GM12878 (cell line): ENCODE results near the gene TMPRSS11A. TPM values are rescaled to one million over a fixed set of nuclear protein-coding genes. Genes with fewer than 3 reads are reported as not detected.

Experiments
- ATAC-seq: fragments of 200-7000 bp; cut with Tn5 transposase; 3 replicates; pipeline ENCODE4 v1.9.1; 2020; ENCODE audit warnings: mild to moderate bottlenecking, moderate library complexity
- BruUV-seq: library from RNA; stranded (reverse); fragments of 400-500 nt; replicated peaks from 2 replicates; lab custom pipeline; 2021; lab: Mats Ljungman, UMichigan
- CTCF ChIA-PET: fragments of 300-600 bp; sonication (Branson Sonifier 250); formaldehyde crosslinking; extraction: SDS; loops from one replicate; lab custom pipeline; 2021; ENCODE audit warnings: inconsistent platforms; lab: Yijun Ruan, JAX
- POLR2A ChIA-PET: fragments of 350-600 bp; formaldehyde crosslinking; extraction: SDS; loops from one replicate; lab custom pipeline; 2021; ENCODE audit warnings: inconsistent platforms; lab: Charles Lee
- RAD21 ChIA-PET: fragments of 300-600 bp; sonication (Branson Sonifier 250); formaldehyde crosslinking; loops from one replicate; lab custom pipeline; 2023; ENCODE audit warnings: antibody characterized with exemption; ENCODE audit not compliant: unreplicated experiment; lab: Charles Lee
- SMC1A ChIA-PET: fragments of 300-600 bp; sonication (Branson Sonifier 250); formaldehyde crosslinking; loops from one replicate; lab custom pipeline; 2023; ENCODE audit not compliant: unreplicated experiment, uncharacterized antibody; lab: Charles Lee
- DNase-seq: peaks from one replicate; pipeline ENCODE4 v3.0.0-alpha.2; 2011; ENCODE audit warnings: low read depth, low spot score
- FAIRE-seq: peaks from 3 replicates; lab custom pipeline; 2011; peaks lifted over from hg19 to GRCh38; lab: Jason Lieb, UNC
- H2AFZ ChIP-seq: 2 replicates; pipeline ENCODE4 v1.6.0; 2011; ENCODE audit warnings: low read depth, low read length, control low read depth; ENCODE audit not compliant: control insufficient read depth
- H3K27ac ChIP-seq: 2 replicates; pipeline ENCODE4 v1.5.1; 2011; ENCODE audit warnings: control low read depth; ENCODE audit not compliant: control insufficient read depth, insufficient read depth
- H3K27me3 ChIP-seq, 2 experiments: replicated peaks in 1 of 2; 2 replicates each; pipeline versions ENCODE4 v1.6.0 to v1.6.1; 2011; ENCODE audit warnings: low read length in 1 of 2; ENCODE audit not compliant: control insufficient read depth in 2 of 2, insufficient read depth in 2 of 2
- H3K36me3 ChIP-seq, 2 experiments: 2 replicates each; pipeline ENCODE4 v1.5.1; 2011; ENCODE audit warnings: low read length in 1 of 2; ENCODE audit not compliant: control insufficient read depth in 2 of 2, insufficient read depth in 2 of 2
- H3K4me1 ChIP-seq: 2 replicates; pipeline ENCODE4 v1.6.1; 2011; ENCODE audit warnings: mild to moderate bottlenecking, low read length, moderate library complexity, mixed read lengths; ENCODE audit not compliant: control insufficient read depth, insufficient read depth
- H3K4me2 ChIP-seq: 2 replicates; pipeline ENCODE4 v1.6.0; 2011; ENCODE audit warnings: control low read depth; ENCODE audit not compliant: control insufficient read depth, insufficient read depth
- H3K4me3 ChIP-seq: fragments of 200-600 bp; sonication (generic); 2 replicates; pipeline ENCODE4 v1.5.1; 2016
- H3K79me2 ChIP-seq: 2 replicates; pipeline ENCODE4 v1.6.0; 2011; ENCODE audit warnings: low read length; ENCODE audit not compliant: control insufficient read depth, insufficient read depth
- H3K9ac ChIP-seq: 2 replicates; pipeline ENCODE4 v1.8.0; 2011; ENCODE audit warnings: low read length, control low read depth, mixed read lengths; ENCODE audit not compliant: control insufficient read depth, insufficient read depth
- H3K9me3 ChIP-seq: replicated peaks from 3 replicates; pipeline ENCODE4 v1.5.1; 2011; ENCODE audit warnings: mild to moderate bottlenecking, low read length; ENCODE audit not compliant: control insufficient read depth, insufficient read depth
- H4K20me1 ChIP-seq: 2 replicates; pipeline ENCODE4 v1.6.0; 2011; ENCODE audit not compliant: control insufficient read depth, insufficient read depth
- CEBPB ChIP-seq, 2 experiments: fragments of 150-350 bp in 1 of 2; IDR thresholded peaks; 2 replicates each; pipeline ENCODE4 v1.6.1; 2012 to 2014; ENCODE audit warnings: low read depth in 2 of 2, low read length in 2 of 2, borderline replicate concordance in 1 of 2, inconsistent platforms in 1 of 2
- IKZF1 ChIP-seq: fragments of 450-650 bp; conservative IDR thresholded peaks from 2 replicates; pipeline ENCODE4 v1.6.1; 2017; ENCODE audit warnings: antibody characterized with exemption, mild to moderate bottlenecking
- KDM1A ChIP-seq: fragments of 200-600 bp; sonication (generic); IDR thresholded peaks from 2 replicates; pipeline ENCODE4 v1.6.1; 2016; ENCODE audit warnings: borderline replicate concordance
- NBN ChIP-seq: fragments of 450-650 bp; IDR thresholded peaks from 2 replicates; pipeline ENCODE4 v1.6.1; 2016
- NFIC ChIP-seq: IDR thresholded peaks from 2 replicates; pipeline ENCODE4 v1.6.1; 2012; ENCODE audit warnings: low read depth, mild to moderate bottlenecking, inconsistent platforms, low read length, moderate library complexity
- PML ChIP-seq: IDR thresholded peaks from 2 replicates; pipeline ENCODE4 v1.6.1; 2012; ENCODE audit warnings: low read length, inconsistent platforms
- SMAD5 ChIP-seq: IDR thresholded peaks from 2 replicates; pipeline ENCODE4 v1.6.1; 2016; ENCODE audit warnings: antibody characterized with exemption, low read depth
- SREBF2 ChIP-seq: IDR thresholded peaks from 2 replicates; pipeline ENCODE4 v1.6.1; 2012; ENCODE audit warnings: mild to moderate bottlenecking, low read length
- SUZ12 ChIP-seq: fragments of 200-600 bp; sonication (generic); IDR thresholded peaks from one replicate; pipeline ENCODE4 v1.6.1; 2018; ENCODE audit warnings: antibody characterized with exemption, mild to moderate bottlenecking; ENCODE audit not compliant: unreplicated experiment
- ZNF384 ChIP-seq: IDR thresholded peaks from 2 replicates; pipeline ENCODE4 v1.6.1; 2012; ENCODE audit warnings: low read depth, mild to moderate bottlenecking, low read length, improper control_type of control experiment, borderline replicate concordance
- WGBS: methylation state at CpG from one replicate; pipeline ENCODE4 v1.1.6; 2016; ENCODE audit warnings: low lambda C conversion rate; ENCODE audit not compliant: insufficient replicate concordance, insufficient coverage; ENCODE audit errors: missing lambda C conversion rate; 5-methylcytosine and 5-hydroxymethylcytosine counted together
- in situ Hi-C: fragments of 300-500 bp; cut with MboI; formaldehyde crosslinking; loops from 9 replicates; pipeline ENCODE4 v1.14.3; 2018; ENCODE audit warnings: mixed read lengths
- intact Hi-C: fragments of 100-400 bp; cut with micrococcal nuclease; formaldehyde crosslinking; loops from one replicate; pipeline ENCODE4 v1.14.2; 2022; ENCODE audit not compliant: unreplicated experiment
- polyA plus RNA-seq, 11 experiments: library from polyadenylated mRNA; depleted of rRNA in 4 of 11; unstranded in 6 of 11; stranded (reverse) in 5 of 11; fragments of >200 nt; fragmentation: Nextera tagmentation in 4 of 11; fragmentation: Illumina TruSeq in 1 of 11; extraction: Ambion mirVana in 4 of 11; extraction: Trizol in 1 of 11; gene quantifications; 1 replicate in 1 of 11; 2 replicates in 10 of 11; pipeline versions ENCODE4 v1.2.1 to v1.2.3, GENCODE V29; 2011 to 2016; ENCODE audit warnings: inconsistent platforms in 2 of 11, missing spikeins in 2 of 11, low read depth in 1 of 11
- total RNA-seq, 4 experiments: library from RNA; depleted of rRNA in 3 of 4; stranded (reverse); fragments of >200 nt in 3 of 4; fragmentation: Illumina TruSeq in 1 of 4; extraction: Trizol in 1 of 4; gene quantifications; 2 replicates each; pipeline versions ENCODE4 v1.2.1 to v1.2.3, GENCODE V29; 2013 to 2021
- TF ChIP-seq, protein P1 (sequence below): IDR thresholded peaks from 2 replicates; pipeline ENCODE4 v1.6.1; 2011; ENCODE audit warnings: low read depth, mild to moderate bottlenecking, low read length, moderate library complexity, borderline replicate concordance; ENCODE audit errors: extremely low read depth
- TF ChIP-seq, protein P2 (sequence below): fragments of 450-650 bp; conservative IDR thresholded peaks from 2 replicates; pipeline ENCODE4 v1.6.1; 2017; ENCODE audit warnings: mild to moderate bottlenecking, moderate library complexity
- TF ChIP-seq, protein P3 (sequence below): fragments of 450-650 bp; IDR thresholded peaks from 2 replicates; pipeline ENCODE4 v1.6.1; 2018; ENCODE audit warnings: mild to moderate bottlenecking, low read depth, moderate library complexity; ENCODE audit not compliant: partially characterized antibody

Gene TMPRSS11A
- total and polyA plus RNA-seq, 10 of the 15 experiments (the other 5 are each of a cell fraction or from before 2014, with no cell fraction given) = 0.02 TPM; not detected in 9

DNA sequence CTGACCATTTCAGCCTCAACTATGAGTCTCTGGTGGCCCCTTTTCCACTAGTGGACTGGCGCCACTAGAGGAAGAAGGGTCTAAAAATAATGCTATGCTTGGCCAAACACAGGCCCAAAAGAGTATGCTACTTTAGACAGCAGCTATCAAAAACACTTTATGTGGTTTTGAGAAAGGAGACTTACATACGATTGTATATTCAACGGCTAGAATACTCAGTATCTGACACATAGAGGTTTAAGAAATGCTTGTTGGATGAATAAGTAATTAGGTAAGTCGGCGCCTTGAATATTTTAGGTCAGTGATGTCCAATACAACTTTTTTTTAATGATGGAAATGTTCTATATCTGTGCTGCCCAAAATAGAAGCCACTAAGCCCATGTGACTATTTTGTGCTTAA is 25.7 kb upstream of the TMPRSS11A start:
- H3K4me1 ChIP-seq = no peaks in the 10 kb centered on the region
- TF ChIP-seq SMAD5 (no peak), IKZF1 (no peak), PML (no peak), KDM1A (no peak), CEBPB (IDR thresholded peaks at IDR 0.05; ENCODE audit: borderline replicate concordance in 1 of 2, low read depth in 2 of 2, low read length in 2 of 2) (no peak), NBN (no peak), SREBF2 (no peak), ZNF384 (no peak), NFIC (no peak), SUZ12 (no peak)
- TF ChIP-seq, protein P1, sequence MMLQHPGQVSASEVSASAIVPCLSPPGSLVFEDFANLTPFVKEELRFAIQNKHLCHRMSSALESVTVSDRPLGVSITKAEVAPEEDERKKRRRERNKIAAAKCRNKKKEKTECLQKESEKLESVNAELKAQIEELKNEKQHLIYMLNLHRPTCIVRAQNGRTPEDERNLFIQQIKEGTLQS = no peak
- TF ChIP-seq, protein P2, sequence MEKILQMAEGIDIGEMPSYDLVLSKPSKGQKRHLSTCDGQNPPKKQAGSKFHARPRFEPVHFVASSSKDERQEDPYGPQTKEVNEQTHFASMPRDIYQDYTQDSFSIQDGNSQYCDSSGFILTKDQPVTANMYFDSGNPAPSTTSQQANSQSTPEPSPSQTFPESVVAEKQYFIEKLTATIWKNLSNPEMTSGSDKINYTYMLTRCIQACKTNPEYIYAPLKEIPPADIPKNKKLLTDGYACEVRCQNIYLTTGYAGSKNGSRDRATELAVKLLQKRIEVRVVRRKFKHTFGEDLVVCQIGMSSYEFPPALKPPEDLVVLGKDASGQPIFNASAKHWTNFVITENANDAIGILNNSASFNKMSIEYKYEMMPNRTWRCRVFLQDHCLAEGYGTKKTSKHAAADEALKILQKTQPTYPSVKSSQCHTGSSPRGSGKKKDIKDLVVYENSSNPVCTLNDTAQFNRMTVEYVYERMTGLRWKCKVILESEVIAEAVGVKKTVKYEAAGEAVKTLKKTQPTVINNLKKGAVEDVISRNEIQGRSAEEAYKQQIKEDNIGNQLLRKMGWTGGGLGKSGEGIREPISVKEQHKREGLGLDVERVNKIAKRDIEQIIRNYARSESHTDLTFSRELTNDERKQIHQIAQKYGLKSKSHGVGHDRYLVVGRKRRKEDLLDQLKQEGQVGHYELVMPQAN = no peak
- TF ChIP-seq, protein P3, sequence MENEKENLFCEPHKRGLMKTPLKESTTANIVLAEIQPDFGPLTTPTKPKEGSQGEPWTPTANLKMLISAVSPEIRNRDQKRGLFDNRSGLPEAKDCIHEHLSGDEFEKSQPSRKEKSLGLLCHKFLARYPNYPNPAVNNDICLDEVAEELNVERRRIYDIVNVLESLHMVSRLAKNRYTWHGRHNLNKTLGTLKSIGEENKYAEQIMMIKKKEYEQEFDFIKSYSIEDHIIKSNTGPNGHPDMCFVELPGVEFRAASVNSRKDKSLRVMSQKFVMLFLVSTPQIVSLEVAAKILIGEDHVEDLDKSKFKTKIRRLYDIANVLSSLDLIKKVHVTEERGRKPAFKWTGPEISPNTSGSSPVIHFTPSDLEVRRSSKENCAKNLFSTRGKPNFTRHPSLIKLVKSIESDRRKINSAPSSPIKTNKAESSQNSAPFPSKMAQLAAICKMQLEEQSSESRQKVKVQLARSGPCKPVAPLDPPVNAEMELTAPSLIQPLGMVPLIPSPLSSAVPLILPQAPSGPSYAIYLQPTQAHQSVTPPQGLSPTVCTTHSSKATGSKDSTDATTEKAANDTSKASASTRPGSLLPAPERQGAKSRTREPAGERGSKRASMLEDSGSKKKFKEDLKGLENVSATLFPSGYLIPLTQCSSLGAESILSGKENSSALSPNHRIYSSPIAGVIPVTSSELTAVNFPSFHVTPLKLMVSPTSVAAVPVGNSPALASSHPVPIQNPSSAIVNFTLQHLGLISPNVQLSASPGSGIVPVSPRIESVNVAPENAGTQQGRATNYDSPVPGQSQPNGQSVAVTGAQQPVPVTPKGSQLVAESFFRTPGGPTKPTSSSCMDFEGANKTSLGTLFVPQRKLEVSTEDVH = no peak
- intact Hi-C loops (loop anchor here (1.0 kb wide), 1 partner anchor 186 kb away; no protein-coding TSS in a partner anchor), in situ Hi-C loops (loop anchor here (5.0 kb wide), 1 partner anchor 183 kb away; no protein-coding TSS in a partner anchor)
- FAIRE-seq = no peak
- no peak overlapping the region for H2AFZ ChIP-seq
- H3K9ac ChIP-seq = no peak overlapping the region
- H3K36me3 ChIP-seq = no peaks in the 10 kb centered on the region
- WGBS = 32% methylated on average over 5 of the region's 5 CpGs
- SMC1A ChIA-PET = interaction anchor here (1.2 kb wide), 1 partner anchor 187 kb away, joined by 5 read pairs; no protein-coding TSS in a partner anchor
- CTCF ChIA-PET = interaction anchor here (0.6 to 1.1 kb wide), 2 partner anchors 186 to 1092 kb away, joined by 3 to 5 read pairs; no protein-coding TSS in a partner anchor
- POLR2A ChIA-PET = no interaction called here
- ATAC-seq = no peak
- H3K27me3 ChIP-seq = no peaks in the 10 kb centered on the region
- no peak for DNase-seq
- no peak overlapping the region for H3K4me3 ChIP-seq
- no peaks in the 10 kb centered on the region for H3K9me3 ChIP-seq
- no TSS peak for BruUV-seq
- RAD21 ChIA-PET = no interaction called here
- H4K20me1 ChIP-seq = no peaks in the 10 kb centered on the region
- H3K79me2 ChIP-seq = no peaks in the 10 kb centered on the region
- H3K27ac ChIP-seq = no peak overlapping the region
- no peak overlapping the region for H3K4me2 ChIP-seq
